ENCODE data around the gene MMAB.

MMAB gene

GRCh38 chr12:109581856-109582255 lies 8.6 kb upstream of the MMAB start:
- FAIRE-seq = no peak

- FAIRE-seq = no peak
Measured at GRCh38 chr12:109581334-109581691, 8.0 kb upstream of the MMAB start.

GRCh38 chr12:109580684-109581333 lies 7.5 kb upstream of the MMAB start:
- FAIRE-seq = no peak

GRCh38 chr12:109580272-109580671 lies 7.0 kb upstream of the MMAB start:
- FAIRE-seq = no peak

GRCh38 chr12:109579639-109580038 lies 6.3 kb upstream of the MMAB start:
- FAIRE-seq = no peak

- no peak for FAIRE-seq
Measured at GRCh38 chr12:109578330-109578927, 5.1 kb upstream of the MMAB start.

GRCh38 chr12:109577311-109577710 lies 4.0 kb upstream of the MMAB start:
- FAIRE-seq = no peak

GRCh38 chr12:109575683-109576082 lies 2.4 kb upstream of the MMAB start:
- FAIRE-seq = no peak

- no peak for FAIRE-seq
Measured at GRCh38 chr12:109573914-109574244, 575 bp upstream of the MMAB start.

GRCh38 chr12:109572506-109572845 lies 828 bp downstream of the MMAB start:
- no peak for FAIRE-seq

- FAIRE-seq = no peak
Measured at GRCh38 chr12:109571773-109572505, 1.4 kb downstream of the MMAB start.

- FAIRE-seq = no peak
Measured at GRCh38 chr12:109568486-109568885, 4.8 kb downstream of the MMAB start.

- no peak for FAIRE-seq
Measured at GRCh38 chr12:109567967-109568366, 5.3 kb downstream of the MMAB start.

- FAIRE-seq = no peak
Measured at GRCh38 chr12:109567296-109567695, 6.0 kb downstream of the MMAB start.

- no peak for FAIRE-seq
Measured at GRCh38 chr12:109566424-109566823, 6.9 kb downstream of the MMAB start.

GRCh38 chr12:109563291-109564284 lies 9.7 kb downstream of the MMAB start:
- FAIRE-seq = no peak

- FAIRE-seq = no peak
Measured at GRCh38 chr12:109562871-109563270, 10.4 kb downstream of the MMAB start.

GRCh38 chr12:109561711-109562030 lies 11.6 kb downstream of the MMAB start:
- FAIRE-seq = no peak

- FAIRE-seq = no peak
Measured at GRCh38 chr12:109560867-109561710, 12.2 kb downstream of the MMAB start.

GRCh38 chr12:109559601-109560000 lies 13.7 kb downstream of the MMAB start:
- FAIRE-seq = no peak

GRCh38 chr12:109559200-109559505 lies 14.2 kb downstream of the MMAB start:
- FAIRE-seq = no peak

GRCh38 chr12:109558374-109559199 lies 14.7 kb downstream of the MMAB start:
- no peak for FAIRE-seq

All from A204.1 (cell line).